HepG2 (cell line): ENCODE results near the gene KHK. TPM values are rescaled to one million over a fixed set of nuclear protein-coding genes. Genes with fewer than 3 reads are reported as not detected.

Source experiments
- ATRX ChIP-seq: sonication (generic); formaldehyde crosslinking; IDR thresholded peaks from 2 replicates; pipeline ENCODE4 v1.4.0; 2020; ENCODE audit warnings: missing genetic modification reagents, borderline replicate concordance
- HNF1A ChIP-seq, 2 experiments: sonication (generic) in 1 of 2; formaldehyde crosslinking in 1 of 2; IDR thresholded peaks; 2 replicates each; pipeline versions ENCODE4 v1.4.0 to v1.6.1; 2016 to 2020; ENCODE audit warnings: borderline replicate concordance in 1 of 2, low read depth in 1 of 2, mild to moderate bottlenecking in 1 of 2, missing genetic modification reagents in 1 of 2
- MTA1 ChIP-seq: sonication (generic); formaldehyde crosslinking; IDR thresholded peaks from 2 replicates; pipeline ENCODE4 v1.4.0; 2020; ENCODE audit warnings: missing genetic modification reagents, mild to moderate bottlenecking, borderline replicate concordance
- MTF1 ChIP-seq: sonication (generic); formaldehyde crosslinking; IDR thresholded peaks from 2 replicates; pipeline ENCODE4 v1.5.0; 2020; ENCODE audit warnings: missing genetic modification reagents
- RORA ChIP-seq: sonication (generic); formaldehyde crosslinking; IDR thresholded peaks from 2 replicates; pipeline ENCODE4 v1.5.0; 2020; ENCODE audit warnings: mild to moderate bottlenecking, missing genetic modification reagents, moderate library complexity
- TOE1 ChIP-seq: sonication (generic); formaldehyde crosslinking; IDR thresholded peaks from 2 replicates; pipeline ENCODE4 v1.4.0; 2020; ENCODE audit warnings: mild to moderate bottlenecking, missing genetic modification reagents
- ZHX2 ChIP-seq, 2 experiments: sonication (generic) in 1 of 2; formaldehyde crosslinking in 1 of 2; IDR thresholded peaks; 2 replicates each; pipeline versions ENCODE4 v1.6.1 to v1.9.0; 2014 to 2022; ENCODE audit warnings: antibody characterized with exemption in 1 of 2, borderline replicate concordance in 1 of 2, inconsistent platforms in 1 of 2, low read depth in 1 of 2, missing genetic modification reagents in 1 of 2
- ZNF260 ChIP-seq: sonication (generic); formaldehyde crosslinking; IDR thresholded peaks from 2 replicates; pipeline ENCODE4 v1.4.0; 2020; ENCODE audit warnings: missing genetic modification reagents, low read depth, mild to moderate bottlenecking, borderline replicate concordance
- ZNF468 ChIP-seq: sonication (generic); formaldehyde crosslinking; IDR thresholded peaks from 2 replicates; pipeline ENCODE4 v1.8.0; 2022; ENCODE audit warnings: mild to moderate bottlenecking, moderate library complexity, missing genetic modification reagents
- ZNF563 ChIP-seq: sonication (generic); formaldehyde crosslinking; IDR thresholded peaks from 2 replicates; pipeline ENCODE4 v1.8.0; 2022; ENCODE audit warnings: mild to moderate bottlenecking, moderate library complexity, missing genetic modification reagents
- polyA plus RNA-seq, 8 experiments: library from polyadenylated mRNA; depleted of rRNA in 3 of 8; stranded (reverse) in 7 of 8; unstranded in 1 of 8; fragments of >200 nt; fragmentation: Illumina TruSeq in 4 of 8; extraction: Trizol in 4 of 8; gene quantifications; 2 replicates each; pipeline versions ENCODE4 v1.2.1 to v1.2.3, GENCODE V29; 2011 to 2016; ENCODE audit warnings: low read depth in 4 of 8, missing spikeins in 1 of 8, mixed read lengths in 1 of 8; ENCODE audit not compliant: insufficient read depth in 1 of 8
- total RNA-seq, 5 experiments: library from RNA; depleted of rRNA; stranded (reverse); fragments of >200 nt; fragmentation: Illumina TruSeq; extraction: Trizol; gene quantifications; 2 replicates each; pipeline ENCODE4 v1.2.3, GENCODE V29; 2016; ENCODE audit warnings: low read depth in 1 of 5
- TF ChIP-seq, protein P1 (sequence below): sonication (generic); formaldehyde crosslinking; IDR thresholded peaks from 2 replicates; pipeline ENCODE4 v1.9.0; 2021; ENCODE audit warnings: missing genetic modification reagents, mild to moderate bottlenecking, borderline replicate concordance
- TF ChIP-seq, protein P2 (sequence below): sonication (generic); formaldehyde crosslinking; IDR thresholded peaks from 2 replicates; pipeline ENCODE4 v1.5.1; 2020; ENCODE audit warnings: missing genetic modification reagents, mild to moderate bottlenecking, borderline replicate concordance

KHK gene
- total and polyA plus RNA-seq, 2 of the 13 experiments (the other 11 are each of a cell fraction or from before 2014, with no cell fraction given), result 40.9 to 99.2 TPM

DNA sequence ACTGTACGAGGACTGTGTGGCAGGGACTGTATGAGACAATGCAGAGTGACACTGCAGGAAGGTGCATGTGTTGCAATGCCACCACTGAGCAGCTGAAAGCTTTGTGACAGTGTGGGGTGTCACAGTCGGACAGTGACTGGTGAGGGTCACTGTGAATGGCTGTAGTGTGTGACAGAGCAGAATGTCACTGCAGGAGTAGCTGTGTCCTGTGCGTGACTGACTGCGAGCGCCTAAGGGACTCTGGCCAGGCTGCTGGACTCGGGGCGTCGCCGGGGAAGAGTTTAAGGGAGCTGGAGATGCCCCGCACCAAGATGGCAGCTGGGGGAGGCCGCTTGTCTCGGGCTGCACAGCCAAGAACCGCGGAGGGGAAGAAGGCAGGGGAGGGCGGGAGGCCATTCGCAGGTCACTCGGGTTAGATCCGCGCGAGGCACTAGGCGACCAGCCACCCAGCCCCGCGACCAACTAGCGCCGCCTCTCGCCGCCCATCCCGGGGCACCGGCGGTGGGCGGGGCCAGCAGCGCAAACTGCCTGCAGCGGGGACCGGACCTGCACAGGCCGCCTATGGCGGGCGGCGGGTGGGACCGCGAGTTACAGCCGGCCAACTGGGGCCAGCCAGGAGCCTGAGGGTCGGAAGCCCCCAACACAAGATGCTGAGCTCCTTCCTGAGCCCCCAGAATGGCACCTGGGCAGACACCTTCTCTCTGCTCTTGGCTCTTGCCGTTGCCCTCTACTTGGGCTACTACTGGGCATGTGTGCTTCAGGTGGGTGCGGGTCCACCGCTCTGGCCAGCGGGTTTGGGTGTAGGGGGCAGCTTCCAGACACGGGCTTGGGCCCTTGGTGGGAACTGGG, 37.0 kb downstream of the KHK start, which contains the start of gene ABHD1 (continued):
- TF ChIP-seq ZHX2 (IDR thresholded peaks at IDR 0.05; ENCODE audit: low read depth) (0 out of 2 replicates have a peak, but pooled peaks have one; percentile 6), ZHX2 (CRISPR knock-in tag; IDR thresholded peaks at IDR 0.05; ENCODE audit: borderline replicate concordance) (no peak), ZNF563 (CRISPR knock-in tag) (no peak), TOE1 (CRISPR knock-in tag) (no peak), ZNF468 (CRISPR knock-in tag) (no peak), RORA (CRISPR knock-in tag) (no peak), MTF1 (CRISPR knock-in tag) (no peak), ATRX (no peak), MTA1 (CRISPR knock-in tag) (peak; percentile 84), HNF1A (IDR thresholded peaks at IDR 0.05; ENCODE audit: low read depth) (no peak), HNF1A (CRISPR knock-in tag; IDR thresholded peaks at IDR 0.05; ENCODE audit: borderline replicate concordance) (no peak; the same call in 1 of the 2 replicates), ZNF260 (no peak)
- TF ChIP-seq, protein P1, sequence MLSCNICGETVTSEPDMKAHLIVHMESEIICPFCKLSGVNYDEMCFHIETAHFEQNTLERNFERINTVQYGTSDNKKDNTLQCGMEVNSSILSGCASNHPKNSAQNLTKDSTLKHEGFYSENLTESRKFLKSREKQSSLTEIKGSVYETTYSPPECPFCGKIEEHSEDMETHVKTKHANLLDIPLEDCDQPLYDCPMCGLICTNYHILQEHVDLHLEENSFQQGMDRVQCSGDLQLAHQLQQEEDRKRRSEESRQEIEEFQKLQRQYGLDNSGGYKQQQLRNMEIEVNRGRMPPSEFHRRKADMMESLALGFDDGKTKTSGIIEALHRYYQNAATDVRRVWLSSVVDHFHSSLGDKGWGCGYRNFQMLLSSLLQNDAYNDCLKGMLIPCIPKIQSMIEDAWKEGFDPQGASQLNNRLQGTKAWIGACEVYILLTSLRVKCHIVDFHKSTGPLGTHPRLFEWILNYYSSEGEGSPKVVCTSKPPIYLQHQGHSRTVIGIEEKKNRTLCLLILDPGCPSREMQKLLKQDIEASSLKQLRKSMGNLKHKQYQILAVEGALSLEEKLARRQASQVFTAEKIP (CRISPR knock-in tag), result no peak
- TF ChIP-seq, protein P2, sequence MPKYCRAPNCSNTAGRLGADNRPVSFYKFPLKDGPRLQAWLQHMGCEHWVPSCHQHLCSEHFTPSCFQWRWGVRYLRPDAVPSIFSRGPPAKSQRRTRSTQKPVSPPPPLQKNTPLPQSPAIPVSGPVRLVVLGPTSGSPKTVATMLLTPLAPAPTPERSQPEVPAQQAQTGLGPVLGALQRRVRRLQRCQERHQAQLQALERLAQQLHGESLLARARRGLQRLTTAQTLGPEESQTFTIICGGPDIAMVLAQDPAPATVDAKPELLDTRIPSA (CRISPR knock-in tag), result no peak
